Lower lobe of right lung (tissue), 2 donors: ENCODE data around the gene SEC24C. TPM values are rescaled to one million over a fixed set of nuclear protein-coding genes. Genes with fewer than 3 reads are reported as not detected.

ENCODE experiments used
- ATAC-seq, 2 donors: fragments of 200-7000 bp; cut with Tn5 transposase; one replicate each; pipeline ENCODE4 v1.9.1; 2020 to 2022; ENCODE audit warnings: mild to moderate bottlenecking in 2 of 2, moderate library complexity in 2 of 2
- DNase-seq: peaks from one replicate; pipeline ENCODE4 v3.0.0-alpha.2; 2020
- H3K27ac ChIP-seq: fragments of 200-600 bp; one replicate; pipeline ENCODE4 v1.8.0; 2022
- H3K27me3 ChIP-seq: fragments of 200-600 bp; one replicate; pipeline ENCODE4 v1.8.0; 2022; ENCODE audit warnings: low read depth
- H3K36me3 ChIP-seq: fragments of 200-600 bp; one replicate; pipeline ENCODE4 v1.8.0; 2022; ENCODE audit warnings: mild to moderate bottlenecking
- H3K4me1 ChIP-seq: fragments of 200-600 bp; one replicate; pipeline ENCODE4 v1.8.0; 2022
- H3K4me3 ChIP-seq: fragments of 200-600 bp; one replicate; pipeline ENCODE4 v1.8.0; 2022; ENCODE audit warnings: mild to moderate bottlenecking
- H3K9me3 ChIP-seq: fragments of 200-600 bp; one replicate; pipeline ENCODE4 v1.8.0; 2022
- CTCF ChIP-seq: fragments of 200-600 bp; IDR thresholded peaks from one replicate; pipeline ENCODE4 v1.8.0; 2022; ENCODE audit warnings: antibody characterized with exemption, mild to moderate bottlenecking
- intact Hi-C: fragments of 100-400 bp; cut with DNase I; formaldehyde crosslinking; loops from one replicate; pipeline ENCODE4 v1.11.0; 2022
- total RNA-seq: library from RNA; stranded (reverse); fragmentation: NEBNext Ultra II Directional; extraction: Animal tissue kit (Norgen Biotek cat#: 25700); gene quantifications from one replicate; pipeline ENCODE4 v1.2.1, GENCODE V29; 2021
- donor health status: DM: no; HTN: yes; CAD: no; lungs with severe emphysema.

The SEC24C gene
- total RNA-seq, 1 donor from 2014 or later = 71.4 TPM

- peaks cover 39% of the 10 kb centered on the region for H3K4me1 ChIP-seq
- H3K27me3 ChIP-seq = no peaks in the 10 kb centered on the region
- intact Hi-C loops = no loop called here
- H3K4me3 ChIP-seq = peak overlapping the region; percentile 94
- TF ChIP-seq CTCF = no peak
- no peaks in the 10 kb centered on the region for H3K9me3 ChIP-seq
- DNase-seq (peak; percentile 94), ATAC-seq (peak; percentile 0 to 11)
- H3K27ac ChIP-seq = peak overlapping the region; percentile 98
- peaks cover 69% of the 10 kb centered on the region for H3K36me3 ChIP-seq
Measured at GRCh38 chr10:73771722-73772280, 27.6 kb downstream of the SEC24C start.

GRCh38 chr10:73772281-73773151, 28.3 kb downstream of the SEC24C start:
- peak overlapping the region; percentile 94 for H3K4me3 ChIP-seq
- H3K27ac ChIP-seq = peak overlapping the region; percentile 98
- intact Hi-C loops = no loop called here
- peak; percentile 91 for DNase-seq
- no peaks in the 10 kb centered on the region for H3K27me3 ChIP-seq
- ATAC-seq = peak; percentile 90 to 91
- H3K9me3 ChIP-seq = no peaks in the 10 kb centered on the region
- no peak for TF ChIP-seq CTCF
- peaks cover 39% of the 10 kb centered on the region for H3K4me1 ChIP-seq
- peaks cover 65% of the 10 kb centered on the region for H3K36me3 ChIP-seq

- Histone ChIP-seq H3K4me1 (peaks cover 39% of the 10 kb centered on the region), H3K27me3 (no peaks in the 10 kb centered on the region), H3K27ac (peak overlapping the region; percentile 98), H3K36me3 (peaks cover 65% of the 10 kb centered on the region), H3K4me3 (peak overlapping the region; percentile 94), H3K9me3 (no peaks in the 10 kb centered on the region)
- DNase-seq = no peak
- ATAC-seq = no peak
- intact Hi-C loops = no loop called here
- no peak for TF ChIP-seq CTCF
Measured at GRCh38 chr10:73773152-73773879, 29.1 kb downstream of the SEC24C start.

GRCh38 chr10:73774637-73775036, 30.5 kb downstream of the SEC24C start:
- Histone ChIP-seq H3K27ac (peak overlapping the region; percentile 98), H3K4me1 (peaks cover 42% of the 10 kb centered on the region), H3K4me3 (peak overlapping the region; percentile 94), H3K36me3 (peaks cover 65% of the 10 kb centered on the region), H3K9me3 (no peaks in the 10 kb centered on the region), H3K27me3 (no peaks in the 10 kb centered on the region)
- ATAC-seq (no peak), DNase-seq (no peak)
- no peak for TF ChIP-seq CTCF
- intact Hi-C loops = no loop called here

GRCh38 chr10:73779018-73779417, 34.8 kb downstream of the SEC24C start:
- Histone ChIP-seq H3K36me3 (peaks cover 57% of the 10 kb centered on the region), H3K4me1 (peaks cover 55% of the 10 kb centered on the region), H3K27me3 (no peaks in the 10 kb centered on the region), H3K27ac (no peak overlapping the region), H3K4me3 (no peak overlapping the region), H3K9me3 (no peaks in the 10 kb centered on the region)
- intact Hi-C loops = no loop called here
- DNase-seq (no peak), ATAC-seq (no peak)
- TF ChIP-seq CTCF = no peak
